CD14-positive monocyte (primary cell): ENCODE measurements around the gene MRPS30. TPM values are rescaled to one million over a fixed set of nuclear protein-coding genes. Genes with fewer than 3 reads are reported as not detected.
"Not testable (repeated sequence)": the region's sequence is repeated elsewhere in the genome, so short reads cannot be mapped to it uniquely, and the experiment has no call there.

Source experiments
- DNase-seq, 3 donors: peaks; one replicate each; pipeline ENCODE4 v3.0.0-alpha.2; 2011 to 2022
- H2AFZ ChIP-seq: 2 replicates; pipeline ENCODE4 v1.6.0; 2012; ENCODE audit warnings: mild to moderate bottlenecking, low read depth, low read length, inconsistent platforms; ENCODE audit not compliant: insufficient read depth, poor library complexity, severe bottlenecking
- H3K27ac ChIP-seq, 2 donors: 1 replicate in 1 of 2; 2 replicates in 1 of 2; pipeline ENCODE4 v1.5.1; 2012 to 2013; ENCODE audit warnings: low read length in 2 of 2, control low read depth in 1 of 2, inconsistent platforms in 1 of 2, low read depth in 1 of 2, mild to moderate bottlenecking in 1 of 2
- H3K27me3 ChIP-seq, 2 donors: one replicate each; pipeline versions ENCODE4 v1.6.0 to v1.6.1; 2011 to 2013; ENCODE audit warnings: low read length in 2 of 2; ENCODE audit not compliant: control insufficient read depth in 2 of 2, insufficient read depth in 2 of 2
- H3K36me3 ChIP-seq, 2 donors: replicated peaks in 1 of 2; 1 replicate in 1 of 2; 2 replicates in 1 of 2; pipeline versions ENCODE4 v1.5.1 to v1.6.1; 2012 to 2013; ENCODE audit warnings: low read length in 2 of 2, control low read depth in 1 of 2, inconsistent platforms in 1 of 2, mild to moderate bottlenecking in 1 of 2; ENCODE audit not compliant: insufficient read depth in 2 of 2, control insufficient read depth in 1 of 2
- H3K4me1 ChIP-seq, 2 donors: 1 replicate in 1 of 2; 2 replicates in 1 of 2; pipeline versions ENCODE4 v1.5.1 to v1.6.1; 2012 to 2013; ENCODE audit warnings: low read length in 2 of 2, control low read depth in 1 of 2, inconsistent platforms in 1 of 2, mild to moderate bottlenecking in 1 of 2, moderate library complexity in 1 of 2; ENCODE audit not compliant: insufficient read depth in 2 of 2, control insufficient read depth in 1 of 2
- H3K4me2 ChIP-seq: replicated peaks from 2 replicates; pipeline ENCODE3; 2012; ENCODE audit warnings: low read length, moderate library complexity, mild to moderate bottlenecking; ENCODE audit not compliant: poor library complexity, severe bottlenecking; ENCODE audit errors: extremely low read depth
- H3K4me3 ChIP-seq, 3 experiments: fragments of 200-600 bp in 1 of 3; sonication (generic) in 1 of 3; replicated peaks in 1 of 3; 1 replicate in 2 of 3; 2 replicates in 1 of 3; pipeline ENCODE4 v1.5.1; 2011 to 2013; ENCODE audit warnings: low read length in 3 of 3, mild to moderate bottlenecking in 3 of 3, control low read depth in 2 of 3, low read depth in 2 of 3, inconsistent platforms in 1 of 3, moderate library complexity in 1 of 3
- H3K79me2 ChIP-seq: 2 replicates; pipeline ENCODE4 v1.6.0; 2012; ENCODE audit warnings: mild to moderate bottlenecking, control low read depth, inconsistent platforms, low read length, moderate library complexity; ENCODE audit not compliant: insufficient read depth
- H3K9ac ChIP-seq: 2 replicates; pipeline ENCODE4 v1.6.0; 2017; ENCODE audit warnings: low read length, mild to moderate bottlenecking; ENCODE audit not compliant: insufficient read depth, poor library complexity, severe bottlenecking
- H3K9me3 ChIP-seq, 2 donors: replicated peaks in 1 of 2; 1 replicate in 1 of 2; 2 replicates in 1 of 2; pipeline versions ENCODE4 v1.5.1 to v1.6.1; 2012 to 2013; ENCODE audit warnings: low read length in 2 of 2, control low read depth in 1 of 2; ENCODE audit not compliant: control insufficient read depth in 1 of 2, insufficient read depth in 1 of 2
- H4K20me1 ChIP-seq: 2 replicates; pipeline ENCODE4 v1.6.0; 2012; ENCODE audit warnings: mild to moderate bottlenecking, low read length, control low read depth, moderate library complexity; ENCODE audit not compliant: insufficient read depth
- H3K27ac Mint-ChIP-seq, 7 donors: one replicate each; pipeline ENCODE4 v1.8.0; 2020; ENCODE audit warnings: mild to moderate bottlenecking in 7 of 7, mixed read lengths in 7 of 7, moderate library complexity in 6 of 7, inconsistent platforms in 2 of 7
- H3K27me3 Mint-ChIP-seq, 3 donors: one replicate each; pipeline ENCODE4 v1.8.0; 2021 to 2022; ENCODE audit warnings: low read depth in 3 of 3, mild to moderate bottlenecking in 3 of 3, mixed read lengths in 3 of 3, moderate library complexity in 3 of 3, inconsistent platforms in 1 of 3
- H3K36me3 Mint-ChIP-seq, 2 donors: one replicate each; pipeline ENCODE4 v1.8.0; 2020; ENCODE audit warnings: mixed read lengths in 2 of 2, inconsistent platforms in 1 of 2, mild to moderate bottlenecking in 1 of 2
- H3K4me1 Mint-ChIP-seq: one replicate; pipeline ENCODE4 v1.8.0; 2020; ENCODE audit warnings: mild to moderate bottlenecking, mixed read lengths
- H3K4me3 Mint-ChIP-seq, 2 donors: one replicate each; pipeline ENCODE4 v1.8.0; 2020; ENCODE audit warnings: mild to moderate bottlenecking in 2 of 2, mixed read lengths in 2 of 2, moderate library complexity in 1 of 2
- H3K9me3 Mint-ChIP-seq, 7 donors: one replicate each; pipeline ENCODE4 v1.8.0; 2020 to 2022; ENCODE audit warnings: mixed read lengths in 7 of 7, mild to moderate bottlenecking in 6 of 7, moderate library complexity in 6 of 7, inconsistent platforms in 2 of 7
- CTCF ChIP-seq: fragments of 200-600 bp; IDR thresholded peaks from one replicate; pipeline ENCODE4 v1.8.0; 2022; ENCODE audit warnings: antibody characterized with exemption, mild to moderate bottlenecking
- WGBS: methylation state at CpG from one replicate; pipeline ENCODE4 v1.1.5; 2013; ENCODE audit warnings: missing lambda C conversion rate; ENCODE audit not compliant: insufficient coverage; 5-methylcytosine and 5-hydroxymethylcytosine counted together
- intact Hi-C, 2 donors: fragments of 100-400 bp; cut with micrococcal nuclease; formaldehyde crosslinking; loops; one replicate each; pipeline versions ENCODE4 v1.15.0 to v1.15.1; 2023
- polyA plus RNA-seq, 3 donors: library from polyadenylated mRNA; depleted of rRNA in 1 of 3; unstranded in 2 of 3; stranded (reverse) in 1 of 3; fragments of 300-500 nt in 2 of 3; fragments of >200 nt in 1 of 3; fragmentation: Illumina TruSeq in 2 of 3; gene quantifications; 1 replicate in 2 of 3; 2 replicates in 1 of 3; pipeline ENCODE4 v1.2.3, GENCODE V29; 2012 to 2021

MRPS30 gene
- polyA plus RNA-seq, 3 donors = 8.8 to 28.1 (median 24.7) TPM

GRCh38 chr5:44769877-44770209 lies 38.9 kb upstream of the MRPS30 start:
- whole genome bisulfite sequencing = 80% methylated on average over 1 of the region's 5 CpGs
- H3K27me3 ChIP-seq = no peaks in the 10 kb centered on the region
- H3K36me3 ChIP-seq = no peaks in the 10 kb centered on the region
- H4K20me1 ChIP-seq = no peaks in the 10 kb centered on the region
- no peaks in the 10 kb centered on the region for H3K9me3 ChIP-seq
- intact Hi-C loops = no loop called here
- no peak overlapping the region for H3K4me2 ChIP-seq
- no peak for TF ChIP-seq CTCF
- H3K27ac ChIP-seq = no peak overlapping the region
- no peaks in the 10 kb centered on the region for H3K79me2 ChIP-seq
- H3K4me3 Mint-ChIP-seq = no peak overlapping the region
- peaks cover 0 to 1% (median 0%) of the 10 kb centered on the region in 3 donors for H3K27me3 Mint-ChIP-seq
- DNase-seq = no peak
- no peak overlapping the region for H3K9ac ChIP-seq
- no peak overlapping the region for H3K27ac Mint-ChIP-seq
- H3K4me3 ChIP-seq = no peak overlapping the region
- H3K4me1 Mint-ChIP-seq = no peaks in the 10 kb centered on the region
- H2AFZ ChIP-seq = no peak overlapping the region
- no peaks in the 10 kb centered on the region for H3K4me1 ChIP-seq
- H3K9me3 Mint-ChIP-seq = no peaks in the 10 kb centered on the region
- no peaks in the 10 kb centered on the region for H3K36me3 Mint-ChIP-seq

- no peaks in the 10 kb centered on the region for H3K79me2 ChIP-seq
Measured at GRCh38 chr5:44770780-44771717, 37.7 kb upstream of the MRPS30 start.

GRCh38 chr5:44772397-44772796 lies 36.4 kb upstream of the MRPS30 start:
- H3K4me3 Mint-ChIP-seq, H3K4me1 ChIP-seq, H3K4me3 ChIP-seq, H4K20me1 ChIP-seq, H3K27ac ChIP-seq, H3K36me3 Mint-ChIP-seq, H3K27ac Mint-ChIP-seq, H3K27me3 ChIP-seq, H3K4me1 Mint-ChIP-seq, H3K9ac ChIP-seq, H3K36me3 ChIP-seq, H3K4me2 ChIP-seq, H3K9me3 ChIP-seq, DNase-seq, H2AFZ ChIP-seq, H3K9me3 Mint-ChIP-seq, H3K79me2 ChIP-seq, H3K27me3 Mint-ChIP-seq, intact Hi-C loops: not testable (repeated sequence)
- no CpG with 5 or more reads among the region's 11 CpGs for WGBS

More at GRCh38 chr5:44770780-44771717, 37.7 kb upstream of the MRPS30 start:
- no peak overlapping the region for H3K9ac ChIP-seq
- 62% methylated on average over 1 of the region's 6 CpGs for WGBS
- no peak overlapping the region for H3K4me3 ChIP-seq
- no peaks in the 10 kb centered on the region for H3K9me3 ChIP-seq
- Mint-ChIP-seq H3K36me3 (no peaks in the 10 kb centered on the region), H3K27ac (no peak overlapping the region), H3K4me1 (no peaks in the 10 kb centered on the region), H3K4me3 (no peak overlapping the region), H3K9me3 (no peaks in the 10 kb centered on the region), H3K27me3 (peaks cover 0 to 1% (median 0%) of the 10 kb centered on the region in 3 donors)
- no peak overlapping the region for H3K27ac ChIP-seq
- no peaks in the 10 kb centered on the region for H3K27me3 ChIP-seq
- H3K4me1 ChIP-seq = no peaks in the 10 kb centered on the region
- H3K36me3 ChIP-seq = no peaks in the 10 kb centered on the region
- no peak for DNase-seq
- no peak for TF ChIP-seq CTCF
- no peaks in the 10 kb centered on the region for H4K20me1 ChIP-seq
- H3K4me2 ChIP-seq = no peak overlapping the region
- intact Hi-C loops = no loop called here
- no peak overlapping the region for H2AFZ ChIP-seq
